HepG2 (cell line): ENCODE measurements around the gene PLAA. TPM values are rescaled to one million over a fixed set of nuclear protein-coding genes. Genes with fewer than 3 reads are reported as not detected.

ENCODE experiments used
- HNRNPUL1 ChIP-seq: fragments of 200-400 bp; formaldehyde crosslinking; IDR thresholded peaks from 2 replicates; pipeline ENCODE4 v1.6.1; 2017; ENCODE audit warnings: low read depth, mild to moderate bottlenecking, low read length, moderate library complexity
- KDM4B ChIP-seq: sonication (generic); formaldehyde crosslinking; IDR thresholded peaks from 2 replicates; pipeline ENCODE4 v1.4.0; 2020; ENCODE audit warnings: missing genetic modification reagents
- NBN ChIP-seq: fragments of 450-650 bp; conservative IDR thresholded peaks from 2 replicates; pipeline ENCODE4 v1.6.1; 2017
- RBAK ChIP-seq: sonication (generic); formaldehyde crosslinking; IDR thresholded peaks from 2 replicates; pipeline ENCODE4 v1.5.1; 2020; ENCODE audit warnings: mild to moderate bottlenecking, missing genetic modification reagents
- RNF2 ChIP-seq: fragments of 450-650 bp; conservative IDR thresholded peaks from 2 replicates; pipeline ENCODE4 v1.6.1; 2016; ENCODE audit warnings: low read depth
- SP1 ChIP-seq, 2 experiments: fragments of 450-650 bp in 1 of 2; sonication (generic) in 1 of 2; formaldehyde crosslinking in 1 of 2; IDR thresholded peaks; 2 replicates each; pipeline versions ENCODE4 v1.4.0 to v1.6.1; 2016 to 2020; ENCODE audit warnings: missing genetic modification reagents in 1 of 2
- THYN1 ChIP-seq: sonication (generic); formaldehyde crosslinking; IDR thresholded peaks from 2 replicates; pipeline ENCODE4 v1.8.1; 2023; ENCODE audit warnings: low read depth, mild to moderate bottlenecking, moderate library complexity, missing genetic modification reagents, borderline replicate concordance
- ZNF772 ChIP-seq: sonication (generic); formaldehyde crosslinking; IDR thresholded peaks from 2 replicates; pipeline ENCODE4 v1.5.0; 2020; ENCODE audit warnings: mild to moderate bottlenecking, missing genetic modification reagents
- polyA plus RNA-seq, 8 experiments: library from polyadenylated mRNA; depleted of rRNA in 3 of 8; stranded (reverse) in 7 of 8; unstranded in 1 of 8; fragments of >200 nt; fragmentation: Illumina TruSeq in 4 of 8; extraction: Trizol in 4 of 8; gene quantifications; 2 replicates each; pipeline versions ENCODE4 v1.2.1 to v1.2.3, GENCODE V29; 2011 to 2016; ENCODE audit warnings: low read depth in 4 of 8, missing spikeins in 1 of 8, mixed read lengths in 1 of 8; ENCODE audit not compliant: insufficient read depth in 1 of 8
- total RNA-seq, 5 experiments: library from RNA; depleted of rRNA; stranded (reverse); fragments of >200 nt; fragmentation: Illumina TruSeq; extraction: Trizol; gene quantifications; 2 replicates each; pipeline ENCODE4 v1.2.3, GENCODE V29; 2016; ENCODE audit warnings: low read depth in 1 of 5
- TF ChIP-seq, protein P1 (sequence below): sonication (generic); formaldehyde crosslinking; IDR thresholded peaks from 2 replicates; pipeline ENCODE4 v1.4.0; 2020; ENCODE audit warnings: missing genetic modification reagents, borderline replicate concordance
- TF ChIP-seq, protein P2 (sequence below): sonication (generic); formaldehyde crosslinking; IDR thresholded peaks from 2 replicates; pipeline ENCODE4 v1.9.0; 2021; ENCODE audit warnings: missing genetic modification reagents, borderline replicate concordance
- TF ChIP-seq, protein P3 (sequence below): sonication (generic); formaldehyde crosslinking; IDR thresholded peaks from 2 replicates; pipeline ENCODE4 v1.8.1; 2022; ENCODE audit warnings: low read depth, mild to moderate bottlenecking, missing genetic modification reagents
- TF ChIP-seq, protein P4 (sequence below): sonication (generic); formaldehyde crosslinking; IDR thresholded peaks from 2 replicates; pipeline ENCODE4 v1.4.0; 2020; ENCODE audit warnings: mild to moderate bottlenecking, missing genetic modification reagents, borderline replicate concordance
- TF ChIP-seq, protein P5 (sequence below): sonication (generic); formaldehyde crosslinking; conservative IDR thresholded peaks from 2 replicates; pipeline ENCODE4 v1.4.0; 2020; ENCODE audit warnings: missing genetic modification reagents

Gene PLAA
- total and polyA plus RNA-seq, 2 of the 13 experiments (the other 11 are each of a cell fraction or from before 2014, with no cell fraction given): 5.8 to 22.9 TPM

DNA sequence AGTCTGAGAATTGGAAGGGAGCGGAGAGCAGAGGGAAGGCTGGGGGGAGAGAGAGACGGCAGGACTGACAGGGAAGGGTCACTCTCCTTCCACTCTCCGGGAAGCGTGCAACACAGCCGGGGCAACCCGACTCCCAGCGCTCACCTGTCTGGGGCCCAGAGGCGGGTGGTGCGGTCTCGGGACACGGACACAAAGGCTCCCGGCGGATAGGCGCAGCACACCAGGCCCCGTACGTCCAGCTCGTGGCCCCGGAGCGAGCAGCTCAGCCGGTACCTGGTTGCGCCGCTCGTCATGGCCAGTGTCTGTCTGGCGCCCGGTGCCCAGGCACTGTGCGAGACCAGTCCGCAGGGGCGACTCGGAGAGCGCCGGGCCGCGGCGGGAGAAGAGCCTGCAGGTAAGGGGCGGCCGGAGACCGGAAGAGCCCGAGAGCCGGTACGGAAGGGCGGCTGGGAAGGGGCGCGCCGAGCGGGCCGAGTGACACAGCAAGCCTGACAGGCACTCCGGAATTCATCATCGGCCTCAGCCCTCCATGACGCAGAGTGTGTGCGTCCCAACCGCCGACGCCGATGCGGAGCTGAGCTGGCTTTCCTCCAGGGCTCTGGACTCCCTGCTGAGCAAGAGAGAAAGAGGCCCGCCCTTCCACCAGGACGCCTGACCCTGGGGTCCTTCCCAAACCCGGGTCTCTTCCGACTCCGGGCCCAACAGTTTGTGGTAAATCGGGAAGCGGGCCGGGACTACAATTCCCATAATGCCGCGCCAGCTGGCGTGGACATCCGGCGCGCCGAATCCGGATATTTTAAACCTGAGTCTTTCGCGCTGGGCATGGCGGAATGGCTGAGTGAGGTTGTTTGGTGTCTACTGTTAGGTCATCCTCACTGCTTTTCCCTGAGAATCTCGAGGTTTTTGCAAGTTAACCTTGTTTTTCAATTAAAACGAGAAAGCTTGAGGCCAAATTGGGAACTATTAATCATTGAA, at the start of gene PLAA (continued):
- TF ChIP-seq THYN1 (CRISPR knock-in tag) (no peak), RNF2 (no peak), ZNF772 (CRISPR knock-in tag) (peak; percentile 37; the same call in 1 of the 2 replicates), SP1 (IDR thresholded peaks at IDR 0.05) (no peak), SP1 (CRISPR knock-in tag; IDR thresholded peaks at IDR 0.05) (peak; percentile 50; the same call in 1 of the 2 replicates), NBN (no peak), KDM4B (CRISPR knock-in tag) (no peak), HNRNPUL1 (no peak), RBAK (no peak)
- TF ChIP-seq, protein P1, sequence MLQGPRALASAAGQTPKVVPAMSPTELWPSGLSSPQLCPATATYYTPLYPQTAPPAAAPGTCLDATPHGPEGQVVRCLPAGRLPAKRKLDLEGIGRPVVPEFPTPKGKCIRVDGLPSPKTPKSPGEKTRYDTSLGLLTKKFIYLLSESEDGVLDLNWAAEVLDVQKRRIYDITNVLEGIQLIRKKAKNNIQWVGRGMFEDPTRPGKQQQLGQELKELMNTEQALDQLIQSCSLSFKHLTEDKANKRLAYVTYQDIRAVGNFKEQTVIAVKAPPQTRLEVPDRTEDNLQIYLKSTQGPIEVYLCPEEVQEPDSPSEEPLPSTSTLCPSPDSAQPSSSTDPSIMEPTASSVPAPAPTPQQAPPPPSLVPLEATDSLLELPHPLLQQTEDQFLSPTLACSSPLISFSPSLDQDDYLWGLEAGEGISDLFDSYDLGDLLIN (CRISPR knock-in tag): no peak
- TF ChIP-seq, protein P2, sequence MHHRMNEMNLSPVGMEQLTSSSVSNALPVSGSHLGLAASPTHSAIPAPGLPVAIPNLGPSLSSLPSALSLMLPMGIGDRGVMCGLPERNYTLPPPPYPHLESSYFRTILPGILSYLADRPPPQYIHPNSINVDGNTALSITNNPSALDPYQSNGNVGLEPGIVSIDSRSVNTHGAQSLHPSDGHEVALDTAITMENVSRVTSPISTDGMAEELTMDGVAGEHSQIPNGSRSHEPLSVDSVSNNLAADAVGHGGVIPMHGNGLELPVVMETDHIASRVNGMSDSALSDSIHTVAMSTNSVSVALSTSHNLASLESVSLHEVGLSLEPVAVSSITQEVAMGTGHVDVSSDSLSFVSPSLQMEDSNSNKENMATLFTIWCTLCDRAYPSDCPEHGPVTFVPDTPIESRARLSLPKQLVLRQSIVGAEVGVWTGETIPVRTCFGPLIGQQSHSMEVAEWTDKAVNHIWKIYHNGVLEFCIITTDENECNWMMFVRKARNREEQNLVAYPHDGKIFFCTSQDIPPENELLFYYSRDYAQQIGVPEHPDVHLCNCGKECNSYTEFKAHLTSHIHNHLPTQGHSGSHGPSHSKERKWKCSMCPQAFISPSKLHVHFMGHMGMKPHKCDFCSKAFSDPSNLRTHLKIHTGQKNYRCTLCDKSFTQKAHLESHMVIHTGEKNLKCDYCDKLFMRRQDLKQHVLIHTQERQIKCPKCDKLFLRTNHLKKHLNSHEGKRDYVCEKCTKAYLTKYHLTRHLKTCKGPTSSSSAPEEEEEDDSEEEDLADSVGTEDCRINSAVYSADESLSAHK (CRISPR knock-in tag): no peak; the same call in 1 of the 2 replicates
- TF ChIP-seq, protein P3, sequence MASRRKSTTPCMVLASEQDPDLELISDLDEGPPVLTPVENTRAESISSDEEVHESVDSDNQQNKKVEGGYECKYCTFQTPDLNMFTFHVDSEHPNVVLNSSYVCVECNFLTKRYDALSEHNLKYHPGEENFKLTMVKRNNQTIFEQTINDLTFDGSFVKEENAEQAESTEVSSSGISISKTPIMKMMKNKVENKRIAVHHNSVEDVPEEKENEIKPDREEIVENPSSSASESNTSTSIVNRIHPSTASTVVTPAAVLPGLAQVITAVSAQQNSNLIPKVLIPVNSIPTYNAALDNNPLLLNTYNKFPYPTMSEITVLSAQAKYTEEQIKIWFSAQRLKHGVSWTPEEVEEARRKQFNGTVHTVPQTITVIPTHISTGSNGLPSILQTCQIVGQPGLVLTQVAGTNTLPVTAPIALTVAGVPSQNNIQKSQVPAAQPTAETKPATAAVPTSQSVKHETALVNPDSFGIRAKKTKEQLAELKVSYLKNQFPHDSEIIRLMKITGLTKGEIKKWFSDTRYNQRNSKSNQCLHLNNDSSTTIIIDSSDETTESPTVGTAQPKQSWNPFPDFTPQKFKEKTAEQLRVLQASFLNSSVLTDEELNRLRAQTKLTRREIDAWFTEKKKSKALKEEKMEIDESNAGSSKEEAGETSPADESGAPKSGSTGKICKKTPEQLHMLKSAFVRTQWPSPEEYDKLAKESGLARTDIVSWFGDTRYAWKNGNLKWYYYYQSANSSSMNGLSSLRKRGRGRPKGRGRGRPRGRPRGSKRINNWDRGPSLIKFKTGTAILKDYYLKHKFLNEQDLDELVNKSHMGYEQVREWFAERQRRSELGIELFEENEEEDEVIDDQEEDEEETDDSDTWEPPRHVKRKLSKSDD: no peak; the same call in 1 of the 2 replicates
- TF ChIP-seq, protein P4, sequence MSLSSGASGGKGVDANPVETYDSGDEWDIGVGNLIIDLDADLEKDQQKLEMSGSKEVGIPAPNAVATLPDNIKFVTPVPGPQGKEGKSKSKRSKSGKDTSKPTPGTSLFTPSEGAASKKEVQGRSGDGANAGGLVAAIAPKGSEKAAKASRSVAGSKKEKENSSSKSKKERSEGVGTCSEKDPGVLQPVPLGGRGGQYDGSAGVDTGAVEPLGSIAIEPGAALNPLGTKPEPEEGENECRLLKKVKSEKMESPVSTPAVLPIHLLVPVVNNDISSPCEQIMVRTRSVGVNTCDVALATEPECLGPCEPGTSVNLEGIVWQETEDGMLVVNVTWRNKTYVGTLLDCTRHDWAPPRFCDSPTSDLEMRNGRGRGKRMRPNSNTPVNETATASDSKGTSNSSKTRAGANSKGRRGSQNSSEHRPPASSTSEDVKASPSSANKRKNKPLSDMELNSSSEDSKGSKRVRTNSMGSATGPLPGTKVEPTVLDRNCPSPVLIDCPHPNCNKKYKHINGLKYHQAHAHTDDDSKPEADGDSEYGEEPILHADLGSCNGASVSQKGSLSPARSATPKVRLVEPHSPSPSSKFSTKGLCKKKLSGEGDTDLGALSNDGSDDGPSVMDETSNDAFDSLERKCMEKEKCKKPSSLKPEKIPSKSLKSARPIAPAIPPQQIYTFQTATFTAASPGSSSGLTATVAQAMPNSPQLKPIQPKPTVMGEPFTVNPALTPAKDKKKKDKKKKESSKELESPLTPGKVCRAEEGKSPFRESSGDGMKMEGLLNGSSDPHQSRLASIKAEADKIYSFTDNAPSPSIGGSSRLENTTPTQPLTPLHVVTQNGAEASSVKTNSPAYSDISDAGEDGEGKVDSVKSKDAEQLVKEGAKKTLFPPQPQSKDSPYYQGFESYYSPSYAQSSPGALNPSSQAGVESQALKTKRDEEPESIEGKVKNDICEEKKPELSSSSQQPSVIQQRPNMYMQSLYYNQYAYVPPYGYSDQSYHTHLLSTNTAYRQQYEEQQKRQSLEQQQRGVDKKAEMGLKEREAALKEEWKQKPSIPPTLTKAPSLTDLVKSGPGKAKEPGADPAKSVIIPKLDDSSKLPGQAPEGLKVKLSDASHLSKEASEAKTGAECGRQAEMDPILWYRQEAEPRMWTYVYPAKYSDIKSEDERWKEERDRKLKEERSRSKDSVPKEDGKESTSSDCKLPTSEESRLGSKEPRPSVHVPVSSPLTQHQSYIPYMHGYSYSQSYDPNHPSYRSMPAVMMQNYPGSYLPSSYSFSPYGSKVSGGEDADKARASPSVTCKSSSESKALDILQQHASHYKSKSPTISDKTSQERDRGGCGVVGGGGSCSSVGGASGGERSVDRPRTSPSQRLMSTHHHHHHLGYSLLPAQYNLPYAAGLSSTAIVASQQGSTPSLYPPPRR: 0 out of 2 replicates have a peak, but pooled peaks have one; percentile 27
- TF ChIP-seq, protein P5, sequence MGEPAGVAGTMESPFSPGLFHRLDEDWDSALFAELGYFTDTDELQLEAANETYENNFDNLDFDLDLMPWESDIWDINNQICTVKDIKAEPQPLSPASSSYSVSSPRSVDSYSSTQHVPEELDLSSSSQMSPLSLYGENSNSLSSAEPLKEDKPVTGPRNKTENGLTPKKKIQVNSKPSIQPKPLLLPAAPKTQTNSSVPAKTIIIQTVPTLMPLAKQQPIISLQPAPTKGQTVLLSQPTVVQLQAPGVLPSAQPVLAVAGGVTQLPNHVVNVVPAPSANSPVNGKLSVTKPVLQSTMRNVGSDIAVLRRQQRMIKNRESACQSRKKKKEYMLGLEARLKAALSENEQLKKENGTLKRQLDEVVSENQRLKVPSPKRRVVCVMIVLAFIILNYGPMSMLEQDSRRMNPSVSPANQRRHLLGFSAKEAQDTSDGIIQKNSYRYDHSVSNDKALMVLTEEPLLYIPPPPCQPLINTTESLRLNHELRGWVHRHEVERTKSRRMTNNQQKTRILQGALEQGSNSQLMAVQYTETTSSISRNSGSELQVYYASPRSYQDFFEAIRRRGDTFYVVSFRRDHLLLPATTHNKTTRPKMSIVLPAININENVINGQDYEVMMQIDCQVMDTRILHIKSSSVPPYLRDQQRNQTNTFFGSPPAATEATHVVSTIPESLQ (CRISPR knock-in tag): no peak
